Colonic mucosa (tissue), 4 donors: ENCODE results near the gene PLA2G4B. TPM values are rescaled to one million over a fixed set of nuclear protein-coding genes. Genes with fewer than 3 reads are reported as not detected.

Source experiments
- DNase-seq: peaks from one replicate; pipeline ENCODE4 v3.0.0-alpha.2; 2020
- H3K27ac ChIP-seq: fragments of 200-600 bp; one replicate; pipeline ENCODE4 v1.8.0; 2021
- H3K27me3 ChIP-seq: fragments of 200-600 bp; one replicate; pipeline ENCODE4 v1.8.0; 2021
- H3K36me3 ChIP-seq: fragments of 200-600 bp; one replicate; pipeline ENCODE4 v1.8.0; 2021
- H3K4me1 ChIP-seq: fragments of 200-600 bp; one replicate; pipeline ENCODE4 v1.8.0; 2021; ENCODE audit warnings: mild to moderate bottlenecking
- H3K4me3 ChIP-seq: fragments of 200-600 bp; one replicate; pipeline ENCODE4 v1.8.0; 2021
- H3K9ac ChIP-seq, 2 donors: one replicate each; pipeline ENCODE4 v1.7.0; 2013; ENCODE audit warnings: control low read depth in 2 of 2, low read depth in 2 of 2, low read length in 2 of 2
- H3K9me3 ChIP-seq: fragments of 200-600 bp; one replicate; pipeline ENCODE4 v1.8.0; 2021
- CTCF ChIP-seq: fragments of 200-600 bp; IDR thresholded peaks from one replicate; pipeline ENCODE4 v1.8.0; 2022; ENCODE audit warnings: antibody characterized with exemption, mild to moderate bottlenecking
- intact Hi-C: fragments of 100-400 bp; cut with DNase I; formaldehyde crosslinking; loops from one replicate; pipeline ENCODE4 v1.14.1; 2022
- total RNA-seq, 2 donors: library from RNA; stranded (reverse); fragmentation: NEBNext Ultra II Directional in 1 of 2; extraction: Animal tissue kit (Norgen Biotek cat#: 25700) in 1 of 2; gene quantifications; one replicate each; pipeline ENCODE4 v1.2.1, GENCODE V29; 2021
- donor health status: healthy.
- donor health status: DM: no; HTN: no; CAD: no.
- donor health status: DM: no; HTN: no; CAD: no.

PLA2G4B gene
- total RNA-seq, 2 donors from 2014 or later: 2.2 to 6.2 TPM

GRCh38 chr15:41791547-41791937, 47.1 kb upstream of the PLA2G4B start:
- TF ChIP-seq CTCF: no peak

GRCh38 chr15:41792000-41792637, 46.5 kb upstream of the PLA2G4B start:
- intact Hi-C loops: no loop called here
- no peak for DNase-seq
- no peaks in the 10 kb centered on the region for H3K36me3 ChIP-seq
- H3K4me3 ChIP-seq: no peak overlapping the region
- no peak overlapping the region for H3K9ac ChIP-seq
- no peak overlapping the region for H3K27ac ChIP-seq
- TF ChIP-seq CTCF: no peak
- H3K4me1 ChIP-seq: no peaks in the 10 kb centered on the region
- no peaks in the 10 kb centered on the region for H3K9me3 ChIP-seq
- no peaks in the 10 kb centered on the region for H3K27me3 ChIP-seq

More at GRCh38 chr15:41791547-41791937, 47.1 kb upstream of the PLA2G4B start:
- no peaks in the 10 kb centered on the region for H3K36me3 ChIP-seq
- no peak overlapping the region for H3K27ac ChIP-seq
- no peak overlapping the region for H3K4me3 ChIP-seq
- H3K4me1 ChIP-seq: no peaks in the 10 kb centered on the region
- DNase-seq: no peak
- no peaks in the 10 kb centered on the region for H3K27me3 ChIP-seq
- no peak overlapping the region for H3K9ac ChIP-seq
- intact Hi-C loops: no loop called here
- H3K9me3 ChIP-seq: no peaks in the 10 kb centered on the region

GRCh38 chr15:41794081-41794480, 44.6 kb upstream of the PLA2G4B start:
- intact Hi-C loops: no loop called here
- Histone ChIP-seq H3K36me3 (no peaks in the 10 kb centered on the region), H3K9me3 (no peaks in the 10 kb centered on the region), H3K27ac (no peak overlapping the region), H3K9ac (no peak overlapping the region), H3K4me1 (no peaks in the 10 kb centered on the region), H3K27me3 (no peaks in the 10 kb centered on the region), H3K4me3 (no peak overlapping the region)
- TF ChIP-seq CTCF: no peak
- no peak for DNase-seq

- Histone ChIP-seq H3K27ac (no peak overlapping the region), H3K9me3 (no peaks in the 10 kb centered on the region), H3K36me3 (no peaks in the 10 kb centered on the region), H3K4me3 (no peak overlapping the region), H3K4me1 (no peaks in the 10 kb centered on the region), H3K9ac (no peak overlapping the region), H3K27me3 (no peaks in the 10 kb centered on the region)
- DNase-seq: no peak
- intact Hi-C loops: no loop called here
- no peak for TF ChIP-seq CTCF
Measured at GRCh38 chr15:41795996-41796856, 42.4 kb upstream of the PLA2G4B start.

GRCh38 chr15:41797201-41797944, 41.3 kb upstream of the PLA2G4B start:
- H3K4me3 ChIP-seq: no peak overlapping the region
- no peaks in the 10 kb centered on the region for H3K4me1 ChIP-seq
- H3K36me3 ChIP-seq: no peaks in the 10 kb centered on the region
- intact Hi-C loops: no loop called here
- no peaks in the 10 kb centered on the region for H3K27me3 ChIP-seq
- H3K9me3 ChIP-seq: no peaks in the 10 kb centered on the region
- H3K9ac ChIP-seq: no peak overlapping the region
- no peak overlapping the region for H3K27ac ChIP-seq
- TF ChIP-seq CTCF: no peak
- DNase-seq: no peak
